PC-3 (cell line): Measurements from ENCODE around the gene MITF. TPM values are rescaled to one million over a fixed set of nuclear protein-coding genes. Genes with fewer than 3 reads are reported as not detected.

Source experiments
- ATAC-seq: fragments of 200-7000 bp; cut with Tn5 transposase; 2 replicates; pipeline ENCODE4 v1.9.1; 2020; ENCODE audit warnings: mild to moderate bottlenecking, moderate library complexity
- BruUV-seq: library from RNA; stranded (reverse); fragments of 400-500 nt; replicated peaks from 2 replicates; lab custom pipeline; 2021; lab: Mats Ljungman, UMichigan
- CTCF ChIA-PET: fragments of 300-600 bp; sonication (Branson Sonifier 250); formaldehyde crosslinking; loops from one replicate; lab custom pipeline; 2022; ENCODE audit warnings: antibody characterized with exemption; lab: Charles Lee
- POLR2A ChIA-PET: fragments of 300-600 bp; sonication (Branson Sonifier 250); formaldehyde crosslinking; loops from one replicate; lab custom pipeline; 2022; ENCODE audit warnings: antibody characterized with exemption; ENCODE audit not compliant: unreplicated experiment; lab: Charles Lee
- DNase-seq: peaks from one replicate; pipeline ENCODE4 v3.0.0-alpha.2; 2015
- H2AFZ ChIP-seq: fragments of 300-600 bp; sonication (generic); 2 replicates; pipeline ENCODE4 v1.6.0; 2016; ENCODE audit warnings: antibody characterized with exemption, low read length
- H3F3A ChIP-seq: fragments of 300-600 bp; sonication (generic); one replicate; pipeline ENCODE4 v1.6.0; 2017; ENCODE audit warnings: antibody characterized with exemption, low read length, control low read depth, mild to moderate bottlenecking; ENCODE audit not compliant: unreplicated experiment
- H3K27ac ChIP-seq: fragments of 300-600 bp; sonication (generic); 2 replicates; pipeline ENCODE4 v1.5.1; 2016; ENCODE audit warnings: mild to moderate bottlenecking, low read length
- H3K27me3 ChIP-seq: fragments of 300-600 bp; sonication (generic); 2 replicates; pipeline ENCODE4 v1.6.1; 2016; ENCODE audit warnings: low read length, mixed read lengths
- H3K36me3 ChIP-seq: fragments of 300-600 bp; sonication (generic); 2 replicates; pipeline ENCODE4 v1.6.1; 2016; ENCODE audit warnings: low read depth, mixed run types, low read length, mixed read lengths
- H3K4me1 ChIP-seq: fragments of 300-600 bp; sonication (generic); 2 replicates; pipeline ENCODE4 v1.5.1; 2016; ENCODE audit warnings: low read length; ENCODE audit not compliant: insufficient read depth
- H3K4me2 ChIP-seq: fragments of 300-600 bp; sonication (generic); 2 replicates; pipeline ENCODE4 v1.6.0; 2016; ENCODE audit warnings: low read length
- H3K4me3 ChIP-seq: fragments of 300-600 bp; sonication (generic); 2 replicates; pipeline ENCODE4 v1.5.1; 2016; ENCODE audit warnings: mild to moderate bottlenecking, low read length, mixed read lengths
- H3K79me2 ChIP-seq: fragments of 300-600 bp; sonication (generic); 2 replicates; pipeline ENCODE4 v1.6.1; 2017; ENCODE audit warnings: low read length, mixed read lengths
- H3K9ac ChIP-seq: fragments of 300-600 bp; sonication (generic); 2 replicates; pipeline ENCODE4 v1.6.0; 2016; ENCODE audit warnings: mild to moderate bottlenecking, low read length
- H3K9me2 ChIP-seq: fragments of 300-600 bp; sonication (generic); replicated peaks from 2 replicates; pipeline ENCODE4 v1.6.1; 2016; ENCODE audit warnings: mixed run types, low read length, mixed read lengths
- H3K9me3 ChIP-seq: fragments of 300-600 bp; sonication (generic); 2 replicates; pipeline ENCODE4 v1.6.1; 2016; ENCODE audit warnings: low read length, mixed read lengths
- H4K20me1 ChIP-seq: fragments of 300-600 bp; sonication (generic); 2 replicates; pipeline ENCODE4 v1.6.1; 2016; ENCODE audit warnings: low read length, mixed read lengths
- EZH2 ChIP-seq: fragments of 300-600 bp; sonication (generic); IDR thresholded peaks from one replicate; pipeline ENCODE4 v1.6.1; 2017; ENCODE audit warnings: antibody characterized with exemption, mild to moderate bottlenecking, low read length; ENCODE audit not compliant: unreplicated experiment
- EZH2phosphoT487 ChIP-seq: fragments of 300-600 bp; sonication (generic); IDR thresholded peaks from 2 replicates; pipeline ENCODE4 v1.6.1; 2018; ENCODE audit warnings: mild to moderate bottlenecking, antibody characterized with exemption, low read length, borderline replicate concordance
- intact Hi-C: fragments of 100-400 bp; cut with micrococcal nuclease; formaldehyde crosslinking; loops from 2 replicates; pipeline ENCODE4 v1.9.0; 2023
- total RNA-seq: library from RNA; depleted of rRNA; stranded (reverse); fragments of >200 nt; gene quantifications from 2 replicates; pipeline ENCODE4 v1.2.3, GENCODE V29; 2014
- TF ChIP-seq, protein P1 (sequence below): fragments of 300-600 bp; sonication (generic); conservative IDR thresholded peaks from 2 replicates; pipeline ENCODE4 v1.5.1; 2017; ENCODE audit warnings: antibody characterized with exemption, low read depth, mild to moderate bottlenecking, low read length

Gene MITF
- total RNA-seq, 1 experiment from 2014 or later: 7.6 TPM

DNA sequence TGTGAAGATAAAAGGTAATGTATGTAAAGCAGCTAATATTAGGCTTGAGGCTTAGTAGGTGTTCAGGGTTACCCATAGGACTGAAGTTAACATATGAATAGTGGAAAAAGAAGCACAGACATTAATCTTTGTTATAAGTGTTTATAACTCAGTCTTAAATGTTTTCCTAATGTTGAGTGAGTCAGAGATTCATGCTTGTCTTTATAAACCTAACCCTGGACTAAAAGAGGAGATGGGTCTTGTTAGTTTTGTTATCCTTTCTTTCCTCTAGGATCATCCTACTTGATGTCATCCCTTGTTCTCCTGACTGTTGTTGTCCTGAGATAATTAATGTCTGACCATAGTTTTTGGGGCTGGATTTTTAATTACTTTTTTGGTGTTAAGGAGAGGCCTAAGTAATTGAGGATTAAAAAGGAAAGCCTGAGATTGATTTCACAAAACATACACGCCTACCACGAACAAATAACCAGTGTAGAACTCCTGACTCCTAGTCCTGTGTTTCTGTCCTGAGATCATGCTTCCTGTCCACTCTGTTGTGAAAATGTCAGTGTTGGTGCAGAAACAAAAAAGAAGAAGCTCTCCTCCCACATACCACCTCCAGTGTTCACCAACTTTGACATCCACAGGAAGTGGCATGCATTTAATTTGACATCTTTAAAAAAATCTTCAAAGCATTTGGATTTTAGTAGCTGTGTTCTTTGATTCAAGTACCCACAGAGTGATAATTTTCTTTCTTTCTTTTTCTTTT is 8.4 kb downstream of the MITF start:
- POLR2A ChIA-PET: no interaction called here
- H3K79me2 ChIP-seq: no peaks in the 10 kb centered on the region
- no peak overlapping the region for H3K4me3 ChIP-seq
- H3K27me3 ChIP-seq: no peaks in the 10 kb centered on the region
- H4K20me1 ChIP-seq: no peaks in the 10 kb centered on the region
- H2AFZ ChIP-seq: no peak overlapping the region
- DNase-seq (no peak), ATAC-seq (no peak)
- no peaks in the 10 kb centered on the region for H3K9me2 ChIP-seq
- no TSS peak for BruUV-seq
- TF ChIP-seq EZH2phosphoT487 (no peak), EZH2 (no peak)
- TF ChIP-seq, protein P1, sequence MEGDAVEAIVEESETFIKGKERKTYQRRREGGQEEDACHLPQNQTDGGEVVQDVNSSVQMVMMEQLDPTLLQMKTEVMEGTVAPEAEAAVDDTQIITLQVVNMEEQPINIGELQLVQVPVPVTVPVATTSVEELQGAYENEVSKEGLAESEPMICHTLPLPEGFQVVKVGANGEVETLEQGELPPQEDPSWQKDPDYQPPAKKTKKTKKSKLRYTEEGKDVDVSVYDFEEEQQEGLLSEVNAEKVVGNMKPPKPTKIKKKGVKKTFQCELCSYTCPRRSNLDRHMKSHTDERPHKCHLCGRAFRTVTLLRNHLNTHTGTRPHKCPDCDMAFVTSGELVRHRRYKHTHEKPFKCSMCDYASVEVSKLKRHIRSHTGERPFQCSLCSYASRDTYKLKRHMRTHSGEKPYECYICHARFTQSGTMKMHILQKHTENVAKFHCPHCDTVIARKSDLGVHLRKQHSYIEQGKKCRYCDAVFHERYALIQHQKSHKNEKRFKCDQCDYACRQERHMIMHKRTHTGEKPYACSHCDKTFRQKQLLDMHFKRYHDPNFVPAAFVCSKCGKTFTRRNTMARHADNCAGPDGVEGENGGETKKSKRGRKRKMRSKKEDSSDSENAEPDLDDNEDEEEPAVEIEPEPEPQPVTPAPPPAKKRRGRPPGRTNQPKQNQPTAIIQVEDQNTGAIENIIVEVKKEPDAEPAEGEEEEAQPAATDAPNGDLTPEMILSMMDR: no peak
- H3K27ac ChIP-seq: no peak overlapping the region
- no peak overlapping the region for H3K9ac ChIP-seq
- H3K9me3 ChIP-seq: no peaks in the 10 kb centered on the region
- H3K4me2 ChIP-seq: no peak overlapping the region
- CTCF ChIA-PET: no interaction called here
- no peaks in the 10 kb centered on the region for H3K36me3 ChIP-seq
- intact Hi-C loops: no loop called here
- H3K4me1 ChIP-seq: no peaks in the 10 kb centered on the region
- no peaks in the 10 kb centered on the region for H3F3A ChIP-seq

DNA sequence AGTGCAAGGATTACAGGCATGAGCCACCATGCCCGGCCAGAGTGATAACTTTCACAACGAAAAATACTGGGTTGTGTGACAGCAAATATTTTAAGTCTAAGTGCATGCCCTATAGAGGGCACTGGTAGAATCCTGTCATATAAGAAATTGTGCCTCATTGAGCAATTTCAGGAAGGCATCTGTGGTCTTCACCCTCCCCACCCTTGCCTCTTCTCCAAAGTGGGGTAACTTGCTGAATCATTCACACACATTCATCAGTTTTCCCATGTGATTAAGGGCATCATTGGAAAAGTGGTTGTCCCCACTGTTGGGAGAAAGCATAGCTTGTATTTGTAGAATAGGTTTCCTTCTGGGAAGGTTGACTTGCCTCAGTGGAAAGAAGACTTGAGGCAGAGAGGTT is 9.2 kb downstream of the MITF start:
- intact Hi-C loops: no loop called here
- BruUV-seq: no TSS peak
- Histone ChIP-seq H3K4me3 (no peak overlapping the region), H3K9me3 (no peaks in the 10 kb centered on the region), H3K9ac (no peak overlapping the region), H4K20me1 (no peaks in the 10 kb centered on the region), H3F3A (no peaks in the 10 kb centered on the region), H3K27ac (no peak overlapping the region), H3K4me2 (no peak overlapping the region), H3K9me2 (no peaks in the 10 kb centered on the region), H3K4me1 (no peaks in the 10 kb centered on the region), H3K36me3 (no peaks in the 10 kb centered on the region), H2AFZ (no peak overlapping the region), H3K27me3 (no peaks in the 10 kb centered on the region), H3K79me2 (no peaks in the 10 kb centered on the region)
- TF ChIP-seq EZH2 (no peak), EZH2phosphoT487 (no peak)
- TF ChIP-seq, protein P1: no peak
- no peak for DNase-seq
- no peak for ATAC-seq
- ChIA-PET CTCF (no interaction called here), POLR2A (no interaction called here)

DNA sequence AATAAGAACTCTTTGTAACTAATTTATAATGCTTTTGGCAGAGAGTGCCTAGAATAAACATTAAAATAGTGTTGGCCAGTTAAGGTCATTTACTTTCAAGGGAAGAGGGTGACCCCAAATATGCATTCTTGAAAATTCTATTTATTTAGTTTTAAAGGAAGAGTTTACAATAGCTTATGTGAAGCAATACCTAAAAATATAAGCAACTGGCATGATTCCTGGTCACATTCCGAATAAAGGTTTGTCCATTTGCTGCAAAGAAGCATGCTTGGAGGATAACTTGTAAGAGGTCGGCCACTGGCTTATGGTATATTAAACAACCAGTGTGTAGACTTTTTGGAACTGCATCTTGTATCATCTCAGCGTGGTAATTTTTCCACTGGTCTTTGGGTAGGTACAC is 10.2 kb downstream of the MITF start:
- POLR2A ChIA-PET: no interaction called here
- intact Hi-C loops: no loop called here
- H3K4me2 ChIP-seq: no peak overlapping the region

More for the DNA sequence above, 10.2 kb downstream of the MITF start:
- ATAC-seq (no peak), DNase-seq (no peak)
- Histone ChIP-seq H2AFZ (no peak overlapping the region), H3K4me3 (no peak overlapping the region), H3K9me2 (no peaks in the 10 kb centered on the region), H3K9me3 (no peaks in the 10 kb centered on the region), H3F3A (no peaks in the 10 kb centered on the region), H3K27me3 (no peaks in the 10 kb centered on the region), H4K20me1 (no peaks in the 10 kb centered on the region), H3K36me3 (no peaks in the 10 kb centered on the region), H3K79me2 (no peaks in the 10 kb centered on the region), H3K27ac (no peak overlapping the region), H3K4me1 (no peaks in the 10 kb centered on the region), H3K9ac (no peak overlapping the region)
- TF ChIP-seq, protein P1: no peak
- no peak for TF ChIP-seq EZH2
- no peak for TF ChIP-seq EZH2phosphoT487
- BruUV-seq: no TSS peak
- CTCF ChIA-PET: no interaction called here
